Lung (tissue), 12 donors: ENCODE results near the gene RAPGEF2. TPM values are rescaled to one million over a fixed set of nuclear protein-coding genes. Genes with fewer than 3 reads are reported as not detected.

Experiments used
- ATAC-seq: fragments of 200-7000 bp; cut with Tn5 transposase; one replicate; pipeline ENCODE4 v1.9.1; 2020; ENCODE audit warnings: moderate number of reproducible peaks; ENCODE audit not compliant: insufficient read depth, low FRiP score
- DNase-seq, 3 donors: peaks; one replicate each; pipeline ENCODE4 v3.0.0-alpha.2; 2013 to 2017
- H3K27ac ChIP-seq, 2 donors: one replicate each; pipeline ENCODE4 v1.5.1; 2013; ENCODE audit warnings: mild to moderate bottlenecking in 2 of 2, moderate library complexity in 2 of 2, control low read depth in 1 of 2, inconsistent platforms in 1 of 2, low read depth in 1 of 2, low read length in 1 of 2
- H3K27me3 ChIP-seq, 3 donors: one replicate each; pipeline ENCODE4 v1.5.1; 2013; ENCODE audit warnings: low read length in 2 of 3; ENCODE audit not compliant: control insufficient read depth in 3 of 3, insufficient read depth in 3 of 3
- H3K36me3 ChIP-seq, 4 donors: one replicate each; pipeline ENCODE4 v1.5.1; 2013; ENCODE audit warnings: low read length in 4 of 4, mild to moderate bottlenecking in 1 of 4, moderate library complexity in 1 of 4; ENCODE audit not compliant: control insufficient read depth in 4 of 4, insufficient read depth in 4 of 4
- H3K4me1 ChIP-seq, 5 donors: one replicate each; pipeline ENCODE4 v1.5.1; 2013; ENCODE audit warnings: low read length in 5 of 5, mild to moderate bottlenecking in 2 of 5, moderate library complexity in 1 of 5; ENCODE audit not compliant: control insufficient read depth in 5 of 5, insufficient read depth in 5 of 5
- H3K4me3 ChIP-seq: one replicate; pipeline ENCODE4 v1.5.1; 2013; ENCODE audit warnings: mild to moderate bottlenecking, control low read depth, moderate library complexity
- H3K9ac ChIP-seq, 2 donors: one replicate each; pipeline ENCODE4 v1.5.1; 2013; ENCODE audit warnings: low read length in 2 of 2, control low read depth in 1 of 2; ENCODE audit not compliant: insufficient read depth in 1 of 2
- H3K9me3 ChIP-seq, 4 donors: one replicate each; pipeline ENCODE4 v1.5.1; 2013; ENCODE audit warnings: low read length in 3 of 4, mild to moderate bottlenecking in 1 of 4, moderate library complexity in 1 of 4; ENCODE audit not compliant: control insufficient read depth in 4 of 4, insufficient read depth in 3 of 4
- CTCF ChIP-seq: IDR thresholded peaks from 2 replicates; pipeline ENCODE4 v1.5.1; 2012; ENCODE audit warnings: mild to moderate bottlenecking; ENCODE audit errors: control extremely low read depth, extremely low read depth
- WGBS, 2 donors: extraction: QIAGEN DNeasy Blood & Tissue Kit; methylation state at CpG; one replicate each; pipeline ENCODE4 v1.1.7; 2013; 5-methylcytosine and 5-hydroxymethylcytosine counted together
- polyA plus RNA-seq, 2 donors: library from polyadenylated mRNA; stranded (reverse); fragments of 200-250 nt; gene quantifications; one replicate each; pipeline ENCODE4 v1.2.1, GENCODE V29; 2013
- total RNA-seq, 2 donors: library from RNA; depleted of rRNA in 1 of 2; stranded (reverse); fragments of >200 nt in 1 of 2; gene quantifications; one replicate each; pipeline ENCODE4 v1.2.1, GENCODE V29; 2014 to 2021
- donor health status: control.
- donor health status: control.
- donor health status: Bipolar disorder and iron deficiency.
- donor health status: healthy.
- donor health status: DM: yes; HTN: yes; CAD: no.

Gene RAPGEF2
- total and polyA plus RNA-seq, 4 donors: 8.6 to 88.7 (median 32.2) TPM

GRCh38 chr4:159105761-159106243, 2.9 kb downstream of the RAPGEF2 start:
- ATAC-seq (no peak), DNase-seq (peak in 2 of 3 donors; percentile 10 to 33)
- H3K27me3 ChIP-seq: no peaks in the 10 kb centered on the region
- peaks cover 2 to 33% (median 14%) of the 10 kb centered on the region in 5 donors for H3K4me1 ChIP-seq
- peak overlapping the region in 1 of 2 donors; percentile 75 for H3K9ac ChIP-seq
- H3K27ac ChIP-seq: peak overlapping the region; percentile 62 to 67
- TF ChIP-seq CTCF: no peak
- 24 to 31% methylated on average over 4 of the region's 4 CpGs for WGBS, 2 donors
- no peaks in the 10 kb centered on the region for H3K36me3 ChIP-seq
- H3K9me3 ChIP-seq: no peaks in the 10 kb centered on the region
- peak overlapping the region; percentile 15 for H3K4me3 ChIP-seq

GRCh38 chr4:159106636-159107035, 3.8 kb downstream of the RAPGEF2 start:
- H3K4me3 ChIP-seq: no peak overlapping the region
- ATAC-seq: no peak
- H3K36me3 ChIP-seq: no peaks in the 10 kb centered on the region
- H3K27me3 ChIP-seq: no peaks in the 10 kb centered on the region
- 31 to 42% methylated on average over 4 of the region's 4 CpGs for WGBS, 2 donors
- H3K9ac ChIP-seq: no peak overlapping the region
- peak in 1 of 3 donors; percentile 16 for DNase-seq
- no peaks in the 10 kb centered on the region for H3K9me3 ChIP-seq
- peaks cover 2 to 33% (median 14%) of the 10 kb centered on the region in 5 donors for H3K4me1 ChIP-seq
- H3K27ac ChIP-seq: peak overlapping the region in 1 of 2 donors; percentile 12
- no peak for TF ChIP-seq CTCF

- WGBS, 2 donors: 25 to 33% methylated on average over 2 of the region's 2 CpGs
- ATAC-seq (no peak), DNase-seq (no peak)
- Histone ChIP-seq H3K4me3 (no peak overlapping the region), H3K4me1 (peaks cover 2 to 29% (median 14%) of the 10 kb centered on the region in 5 donors), H3K9me3 (no peaks in the 10 kb centered on the region), H3K9ac (no peak overlapping the region), H3K36me3 (no peaks in the 10 kb centered on the region), H3K27me3 (no peaks in the 10 kb centered on the region), H3K27ac (no peak overlapping the region)
- no peak for TF ChIP-seq CTCF
Measured at GRCh38 chr4:159107203-159107925, 4.5 kb downstream of the RAPGEF2 start.
